Testis (tissue), 2 donors: ENCODE data around the gene HP1BP3.

Source experiments
- POLR2A ChIP-seq: fragments of 450-650 bp; IDR thresholded peaks from one replicate; pipeline ENCODE4 v1.6.1; 2017; ENCODE audit warnings: antibody characterized with exemption, mild to moderate bottlenecking, moderate library complexity
- TF ChIP-seq, protein P1 (sequence below), 3 experiments: fragments of 450-650 bp in 2 of 3; fragments of 200-600 bp in 1 of 3; sonication (generic) in 1 of 3; IDR thresholded peaks; one replicate each; pipeline ENCODE4 v1.5.1; 2016 to 2019; ENCODE audit warnings: antibody characterized with exemption in 3 of 3, mild to moderate bottlenecking in 2 of 3, moderate library complexity in 1 of 3

DNA sequence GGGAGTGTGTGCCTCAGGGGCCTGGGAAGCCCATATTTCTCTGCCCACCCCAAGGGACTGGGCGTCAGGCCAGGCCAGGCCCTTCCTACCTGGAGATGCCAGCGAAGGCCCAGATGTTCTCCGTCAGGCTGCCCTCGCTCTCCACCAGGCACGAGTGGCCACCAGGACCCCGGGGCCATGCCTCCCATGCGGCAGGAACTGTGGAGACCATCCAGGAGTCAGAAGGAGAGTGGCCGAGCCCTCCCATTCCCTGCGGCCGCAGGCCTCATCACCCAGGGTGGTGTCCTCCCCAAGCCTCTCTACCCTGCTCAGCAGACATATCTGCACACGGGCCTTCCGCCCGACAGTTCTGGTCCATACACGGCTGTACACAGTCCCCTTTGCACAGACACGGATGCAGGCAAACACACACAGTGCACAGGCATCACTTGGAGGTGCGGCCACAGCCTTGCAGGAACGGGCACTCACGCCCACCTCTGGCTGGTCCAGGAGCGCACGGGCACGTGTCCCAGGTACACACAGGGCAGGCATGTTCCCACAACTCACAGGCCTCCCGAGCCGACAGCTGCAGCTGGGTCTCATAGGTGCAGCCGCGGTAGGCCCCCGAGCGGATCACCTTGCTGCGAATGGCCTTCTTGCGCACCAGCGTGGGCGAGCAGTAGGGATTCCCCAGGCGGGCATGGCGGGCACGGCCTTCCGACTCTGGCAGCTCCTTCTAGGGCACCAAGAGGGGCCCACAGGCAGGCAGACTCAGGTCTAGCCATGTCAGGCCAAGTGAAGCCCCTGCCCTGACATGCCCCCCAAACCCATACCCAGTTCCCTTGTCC lies 63.4 kb downstream of the HP1BP3 start:
- TF ChIP-seq, protein P1, sequence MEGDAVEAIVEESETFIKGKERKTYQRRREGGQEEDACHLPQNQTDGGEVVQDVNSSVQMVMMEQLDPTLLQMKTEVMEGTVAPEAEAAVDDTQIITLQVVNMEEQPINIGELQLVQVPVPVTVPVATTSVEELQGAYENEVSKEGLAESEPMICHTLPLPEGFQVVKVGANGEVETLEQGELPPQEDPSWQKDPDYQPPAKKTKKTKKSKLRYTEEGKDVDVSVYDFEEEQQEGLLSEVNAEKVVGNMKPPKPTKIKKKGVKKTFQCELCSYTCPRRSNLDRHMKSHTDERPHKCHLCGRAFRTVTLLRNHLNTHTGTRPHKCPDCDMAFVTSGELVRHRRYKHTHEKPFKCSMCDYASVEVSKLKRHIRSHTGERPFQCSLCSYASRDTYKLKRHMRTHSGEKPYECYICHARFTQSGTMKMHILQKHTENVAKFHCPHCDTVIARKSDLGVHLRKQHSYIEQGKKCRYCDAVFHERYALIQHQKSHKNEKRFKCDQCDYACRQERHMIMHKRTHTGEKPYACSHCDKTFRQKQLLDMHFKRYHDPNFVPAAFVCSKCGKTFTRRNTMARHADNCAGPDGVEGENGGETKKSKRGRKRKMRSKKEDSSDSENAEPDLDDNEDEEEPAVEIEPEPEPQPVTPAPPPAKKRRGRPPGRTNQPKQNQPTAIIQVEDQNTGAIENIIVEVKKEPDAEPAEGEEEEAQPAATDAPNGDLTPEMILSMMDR (IDR thresholded peaks at IDR 0.05) = no peak
- no peak for TF ChIP-seq POLR2A
